Lung (tissue), 12 donors: ENCODE data around the gene ZCRB1. TPM values are rescaled to one million over a fixed set of nuclear protein-coding genes. Genes with fewer than 3 reads are reported as not detected.
"Not testable (repeated sequence)": the region's sequence is repeated elsewhere in the genome, so short reads cannot be mapped to it uniquely, and the experiment has no call there.

ENCODE experiments used
- ATAC-seq: fragments of 200-7000 bp; cut with Tn5 transposase; one replicate; pipeline ENCODE4 v1.9.1; 2020; ENCODE audit warnings: moderate number of reproducible peaks; ENCODE audit not compliant: insufficient read depth, low FRiP score
- DNase-seq, 3 donors: peaks; one replicate each; pipeline ENCODE4 v3.0.0-alpha.2; 2013 to 2017
- H3K27ac ChIP-seq, 2 donors: one replicate each; pipeline ENCODE4 v1.5.1; 2013; ENCODE audit warnings: mild to moderate bottlenecking in 2 of 2, moderate library complexity in 2 of 2, control low read depth in 1 of 2, inconsistent platforms in 1 of 2, low read depth in 1 of 2, low read length in 1 of 2
- H3K27me3 ChIP-seq, 3 donors: one replicate each; pipeline ENCODE4 v1.5.1; 2013; ENCODE audit warnings: low read length in 2 of 3; ENCODE audit not compliant: control insufficient read depth in 3 of 3, insufficient read depth in 3 of 3
- H3K36me3 ChIP-seq, 4 donors: one replicate each; pipeline ENCODE4 v1.5.1; 2013; ENCODE audit warnings: low read length in 4 of 4, mild to moderate bottlenecking in 1 of 4, moderate library complexity in 1 of 4; ENCODE audit not compliant: control insufficient read depth in 4 of 4, insufficient read depth in 4 of 4
- H3K4me1 ChIP-seq, 5 donors: one replicate each; pipeline ENCODE4 v1.5.1; 2013; ENCODE audit warnings: low read length in 5 of 5, mild to moderate bottlenecking in 2 of 5, moderate library complexity in 1 of 5; ENCODE audit not compliant: control insufficient read depth in 5 of 5, insufficient read depth in 5 of 5
- H3K4me3 ChIP-seq: one replicate; pipeline ENCODE4 v1.5.1; 2013; ENCODE audit warnings: mild to moderate bottlenecking, control low read depth, moderate library complexity
- H3K9ac ChIP-seq, 2 donors: one replicate each; pipeline ENCODE4 v1.5.1; 2013; ENCODE audit warnings: low read length in 2 of 2, control low read depth in 1 of 2; ENCODE audit not compliant: insufficient read depth in 1 of 2
- H3K9me3 ChIP-seq, 4 donors: one replicate each; pipeline ENCODE4 v1.5.1; 2013; ENCODE audit warnings: low read length in 3 of 4, mild to moderate bottlenecking in 1 of 4, moderate library complexity in 1 of 4; ENCODE audit not compliant: control insufficient read depth in 4 of 4, insufficient read depth in 3 of 4
- WGBS, 2 donors: extraction: QIAGEN DNeasy Blood & Tissue Kit; methylation state at CpG; one replicate each; pipeline ENCODE4 v1.1.7; 2013; 5-methylcytosine and 5-hydroxymethylcytosine counted together
- polyA plus RNA-seq, 2 donors: library from polyadenylated mRNA; stranded (reverse); fragments of 200-250 nt; gene quantifications; one replicate each; pipeline ENCODE4 v1.2.1, GENCODE V29; 2013
- total RNA-seq, 2 donors: library from RNA; depleted of rRNA in 1 of 2; stranded (reverse); fragments of >200 nt in 1 of 2; gene quantifications; one replicate each; pipeline ENCODE4 v1.2.1, GENCODE V29; 2014 to 2021
- TF ChIP-seq, protein P1 (sequence below): IDR thresholded peaks from 2 replicates; pipeline ENCODE4 v1.5.1; 2012; ENCODE audit warnings: mild to moderate bottlenecking; ENCODE audit errors: control extremely low read depth, extremely low read depth
- donor health status: control.
- donor health status: control.
- donor health status: Bipolar disorder and iron deficiency.
- donor health status: healthy.
- donor health status: DM: yes; HTN: yes; CAD: no.

ZCRB1 gene
- total and polyA plus RNA-seq, 4 donors = 16.7 to 40.0 (median 28.6) TPM

DNA sequence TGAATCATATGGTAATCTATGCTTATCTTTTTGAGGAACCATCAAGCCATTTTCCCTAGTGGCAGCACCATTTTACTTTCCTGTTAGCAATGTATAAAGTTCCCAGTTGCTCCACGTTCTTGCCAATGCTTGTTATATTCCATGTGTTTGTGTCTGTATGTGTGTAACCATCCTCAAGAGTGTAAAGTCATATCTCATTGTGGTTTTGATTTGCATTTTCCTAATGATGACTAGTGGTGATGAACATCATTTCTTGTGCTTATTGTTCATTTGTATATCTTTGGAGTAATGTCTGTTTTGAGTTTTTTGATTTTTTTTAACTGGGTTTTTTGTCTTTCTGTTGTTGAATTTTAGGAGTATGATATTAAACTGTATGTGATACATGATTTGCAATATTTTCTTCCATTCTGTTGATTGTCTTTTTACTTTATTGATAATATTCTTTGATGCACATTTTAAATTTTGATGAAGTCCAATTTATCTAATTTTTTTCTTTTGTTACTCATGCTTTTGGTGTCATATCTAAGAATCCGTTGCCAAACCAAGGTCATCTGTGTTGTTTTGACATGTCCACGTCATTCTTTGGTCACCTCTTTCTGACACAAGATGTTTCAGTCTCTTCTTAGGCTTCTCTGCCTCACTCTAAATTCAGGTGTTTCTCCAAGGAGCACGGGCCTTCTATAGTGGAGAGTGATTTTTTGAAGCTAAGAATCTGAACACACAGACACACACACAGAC lies 36.2 kb upstream of the ZCRB1 start:
- DNase-seq (no peak), ATAC-seq (no peak)
- H3K36me3 ChIP-seq = peaks cover 0 to 3% (median 0%) of the 10 kb centered on the region in 4 donors
- peaks cover 0 to 10% (median 0%) of the 10 kb centered on the region in 5 donors for H3K4me1 ChIP-seq
- H3K9ac ChIP-seq = no peak overlapping the region
- TF ChIP-seq, protein P1, sequence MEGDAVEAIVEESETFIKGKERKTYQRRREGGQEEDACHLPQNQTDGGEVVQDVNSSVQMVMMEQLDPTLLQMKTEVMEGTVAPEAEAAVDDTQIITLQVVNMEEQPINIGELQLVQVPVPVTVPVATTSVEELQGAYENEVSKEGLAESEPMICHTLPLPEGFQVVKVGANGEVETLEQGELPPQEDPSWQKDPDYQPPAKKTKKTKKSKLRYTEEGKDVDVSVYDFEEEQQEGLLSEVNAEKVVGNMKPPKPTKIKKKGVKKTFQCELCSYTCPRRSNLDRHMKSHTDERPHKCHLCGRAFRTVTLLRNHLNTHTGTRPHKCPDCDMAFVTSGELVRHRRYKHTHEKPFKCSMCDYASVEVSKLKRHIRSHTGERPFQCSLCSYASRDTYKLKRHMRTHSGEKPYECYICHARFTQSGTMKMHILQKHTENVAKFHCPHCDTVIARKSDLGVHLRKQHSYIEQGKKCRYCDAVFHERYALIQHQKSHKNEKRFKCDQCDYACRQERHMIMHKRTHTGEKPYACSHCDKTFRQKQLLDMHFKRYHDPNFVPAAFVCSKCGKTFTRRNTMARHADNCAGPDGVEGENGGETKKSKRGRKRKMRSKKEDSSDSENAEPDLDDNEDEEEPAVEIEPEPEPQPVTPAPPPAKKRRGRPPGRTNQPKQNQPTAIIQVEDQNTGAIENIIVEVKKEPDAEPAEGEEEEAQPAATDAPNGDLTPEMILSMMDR = no peak
- 77 to 90% methylated on average over 4 of the region's 4 CpGs for WGBS, 2 donors
- no peaks in the 10 kb centered on the region for H3K27me3 ChIP-seq
- no peaks in the 10 kb centered on the region for H3K9me3 ChIP-seq
- H3K27ac ChIP-seq = no peak overlapping the region
- H3K4me3 ChIP-seq = no peak overlapping the region

DNA sequence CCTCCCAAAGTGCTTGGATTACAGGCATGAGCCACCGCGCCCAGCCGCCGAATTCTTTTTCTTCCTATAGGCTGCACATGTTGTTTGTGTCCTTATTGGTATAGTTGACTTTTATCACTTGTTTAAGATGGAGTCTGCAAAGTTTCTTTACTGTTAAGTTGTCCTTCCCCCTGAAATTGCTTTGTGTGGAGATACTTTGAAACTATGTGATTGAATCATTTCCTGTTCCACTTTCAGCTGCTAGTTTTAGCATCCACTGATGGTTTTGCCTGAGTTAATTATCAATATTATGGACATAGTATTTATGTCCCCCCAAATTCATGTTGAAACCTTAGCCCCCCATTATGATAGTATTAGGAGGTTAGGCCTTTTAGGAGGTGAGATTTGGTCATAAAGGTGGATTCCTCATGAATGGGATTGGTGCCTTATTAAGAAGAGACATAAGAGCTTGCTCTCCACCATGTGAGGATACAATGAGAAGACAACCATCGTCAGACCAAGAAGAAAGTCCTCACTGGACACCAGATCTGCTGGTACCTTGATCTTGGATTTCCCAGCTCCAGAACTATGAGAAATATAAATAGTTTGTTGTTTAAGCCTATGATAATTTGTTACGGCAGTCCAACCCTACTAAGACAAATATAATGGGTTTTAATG lies 35.0 kb upstream of the ZCRB1 start:
- H3K36me3 ChIP-seq = peaks cover 2 to 5% (median 3%) of the 10 kb centered on the region in 4 donors
- no peaks in the 10 kb centered on the region for H3K9me3 ChIP-seq
- no peak overlapping the region for H3K27ac ChIP-seq
- H3K27me3 ChIP-seq = no peaks in the 10 kb centered on the region
- peaks cover 0 to 10% (median 0%) of the 10 kb centered on the region in 5 donors for H3K4me1 ChIP-seq
- H3K9ac ChIP-seq = no peak overlapping the region
- 91 to 100% methylated on average over 6 of the region's 6 CpGs for WGBS, 2 donors
- no peak for ATAC-seq
- TF ChIP-seq, protein P1 = no peak
- no peak for DNase-seq
- H3K4me3 ChIP-seq = no peak overlapping the region

DNA sequence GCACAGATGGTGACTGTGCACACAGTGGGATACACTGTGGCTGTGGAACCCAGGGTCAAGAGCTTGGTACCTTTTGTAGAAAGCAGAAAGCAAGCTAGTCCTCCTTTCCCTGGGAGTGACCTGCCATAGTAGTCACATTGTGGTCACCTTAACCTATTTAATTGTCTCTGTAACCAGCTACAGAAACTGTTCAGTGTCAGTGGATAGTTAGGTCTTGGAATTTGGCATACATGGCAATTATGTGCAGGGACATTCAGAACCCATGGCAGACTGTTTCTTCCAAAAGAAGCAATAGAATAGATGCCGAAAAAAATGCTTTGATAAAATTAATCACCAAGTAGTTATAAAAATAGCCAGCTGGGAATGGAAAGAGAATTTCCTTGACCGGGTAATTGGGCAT lies 30.4 kb upstream of the ZCRB1 start:
- H3K4me3 ChIP-seq = no peak overlapping the region
- no peaks in the 10 kb centered on the region for H3K9me3 ChIP-seq
- no peak overlapping the region for H3K27ac ChIP-seq
- ATAC-seq (no peak), DNase-seq (no peak)
- no peak overlapping the region for H3K9ac ChIP-seq
- peaks cover 0 to 2% (median 0%) of the 10 kb centered on the region in 5 donors for H3K4me1 ChIP-seq
- 87 to 94% methylated on average over 2 of the region's 2 CpGs for WGBS, 2 donors
- TF ChIP-seq, protein P1 = no peak
- H3K27me3 ChIP-seq = no peaks in the 10 kb centered on the region
- peaks cover 0 to 11% (median 5%) of the 10 kb centered on the region in 4 donors for H3K36me3 ChIP-seq

DNA sequence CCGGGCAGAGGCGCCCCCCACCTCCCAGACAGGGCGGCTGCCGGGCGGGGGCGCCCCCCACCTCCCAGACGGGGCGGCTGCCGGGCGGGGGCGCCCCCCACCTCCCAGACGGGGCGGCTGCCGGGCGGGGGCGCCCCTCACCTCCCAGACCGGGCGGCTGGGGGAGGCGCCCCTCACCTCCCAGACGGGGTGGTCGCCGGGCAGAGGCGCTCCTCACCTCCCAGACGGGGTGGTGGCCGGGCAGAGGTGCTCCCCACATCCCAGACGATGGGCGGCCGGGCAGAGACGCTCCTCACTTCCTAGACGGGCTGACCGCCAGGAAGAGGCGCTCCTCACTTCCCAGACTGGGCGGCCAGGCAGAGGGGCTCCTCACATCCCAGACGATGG lies 24.1 kb upstream of the ZCRB1 start:
- not testable (repeated sequence) for H3K9me3 ChIP-seq, H3K4me1 ChIP-seq, H3K4me3 ChIP-seq, ATAC-seq, H3K27me3 ChIP-seq, H3K27ac ChIP-seq, DNase-seq, H3K9ac ChIP-seq, H3K36me3 ChIP-seq
- WGBS, 2 donors = 94 to 99% methylated on average over 19 to 34 of the region's 34 CpGs

DNA sequence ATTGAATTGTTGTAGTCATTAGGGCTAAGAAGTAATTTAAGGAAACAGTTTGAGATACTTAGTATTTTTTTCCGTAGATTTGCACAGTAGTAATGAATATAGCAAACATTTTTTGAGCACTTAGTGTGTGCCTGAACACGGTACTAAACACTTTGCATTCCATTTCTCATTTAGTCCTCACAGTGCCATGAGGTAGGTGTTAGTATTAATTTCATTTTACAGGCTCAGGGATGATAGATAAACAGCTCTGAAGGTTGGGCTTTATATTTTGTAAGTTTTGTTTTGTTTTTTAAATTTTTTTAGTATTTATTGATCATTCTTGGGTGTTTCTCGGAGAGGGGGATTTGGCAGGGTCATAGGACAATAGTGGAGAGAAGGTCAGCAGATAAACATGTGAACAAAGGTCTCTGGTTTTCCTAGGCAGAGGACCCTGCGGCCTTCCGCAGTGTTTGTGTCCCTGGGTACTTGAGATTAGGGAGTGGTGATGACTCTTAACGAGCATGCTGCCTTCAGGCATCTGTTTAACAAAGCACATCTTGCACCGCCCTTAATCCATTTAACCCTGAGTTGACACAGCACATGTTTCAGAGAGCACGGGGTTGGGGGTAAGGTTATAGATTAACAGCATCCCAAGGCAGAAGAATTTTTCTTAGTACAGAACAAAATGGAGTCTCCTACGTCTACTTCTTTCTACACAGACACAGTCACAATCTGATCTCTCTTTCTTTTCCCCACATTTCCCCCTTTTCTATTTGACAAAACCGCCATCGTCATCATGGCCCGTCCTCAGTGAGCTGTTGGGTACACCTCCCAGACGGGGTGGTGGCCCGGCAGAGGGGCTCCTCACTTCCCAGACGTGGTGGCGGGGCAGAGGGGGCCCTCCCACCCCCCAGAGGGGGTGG lies 23.5 kb upstream of the ZCRB1 start:
- 89 to 91% methylated on average over 11 of the region's 16 CpGs for WGBS, 2 donors
- not testable (repeated sequence) for ATAC-seq, H3K27ac ChIP-seq

More for the DNA sequence above, 23.5 kb upstream of the ZCRB1 start:
- not testable (repeated sequence) for H3K9me3 ChIP-seq, H3K36me3 ChIP-seq, H3K4me1 ChIP-seq, DNase-seq, H3K4me3 ChIP-seq, H3K9ac ChIP-seq, H3K27me3 ChIP-seq
